ENCODE results near the gene PSMD9. TPM values are rescaled to one million over a fixed set of nuclear protein-coding genes. Genes with fewer than 3 reads are reported as not detected.
"Not testable (repeated sequence)": the region's sequence is repeated elsewhere in the genome, so short reads cannot be mapped to it uniquely, and the experiment has no call there.

The PSMD9 gene
- total RNA-seq, 1 experiment from 2014 or later = 36.2 TPM

DNA sequence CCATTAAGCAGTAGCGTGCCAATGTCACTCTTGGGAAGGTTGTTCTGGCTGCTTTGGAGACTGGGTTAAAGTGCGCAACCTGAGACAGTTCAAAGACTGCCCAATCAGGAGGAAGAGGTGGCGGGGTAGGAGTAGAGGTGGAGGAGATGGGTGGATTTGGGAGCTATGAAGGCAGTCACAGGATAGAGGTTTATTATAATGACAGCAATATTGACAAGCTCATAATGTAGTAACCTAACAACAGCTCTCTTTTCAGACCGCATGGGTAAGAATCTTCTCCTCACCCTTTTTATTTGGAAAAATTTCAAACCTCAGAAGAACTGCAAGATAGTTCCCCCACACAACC is 5.3 kb upstream of the PSMD9 start:
- peak; percentile 20 for DNase-seq (ENCODE audit: low spot score)
- H3K4me3 Mint-ChIP-seq = no peak overlapping the region
- H3K27ac Mint-ChIP-seq = no peak overlapping the region
- H3K4me1 Mint-ChIP-seq = peaks cover 18% of the 10 kb centered on the region
- peak; percentile 97 for ATAC-seq
- H3K36me3 Mint-ChIP-seq = no peaks in the 10 kb centered on the region
- ChIA-PET POLR2A (interaction anchor here (0.5 to 0.6 kb wide), 2 partner anchors 79 to 406 kb away, joined by 4 to 5 read pairs; no protein-coding TSS in a partner anchor), CTCF (interaction anchor here (0.7 to 1.7 kb wide), 4 partner anchors 35 to 89 kb away, joined by 3 to 6 read pairs (median 4); partner anchors contain the start of gene CFAP251)
- peaks cover 3% of the 10 kb centered on the region; the same call in 1 of the 2 replicates for H3K9me3 Mint-ChIP-seq
- H3K27me3 Mint-ChIP-seq (ENCODE audit: low read depth) = peaks cover 11% of the 10 kb centered on the region
- TF ChIP-seq NFYB (CRISPR knock-in tag; conservative IDR thresholded peaks at IDR 0.05; ENCODE audit: low read depth) (peak; percentile 36), MYBL2 (CRISPR knock-in tag; IDR thresholded peaks at IDR 0.05) (no peak), CREM (CRISPR knock-in tag; IDR thresholded peaks at IDR 0.05) (no peak)

DNA sequence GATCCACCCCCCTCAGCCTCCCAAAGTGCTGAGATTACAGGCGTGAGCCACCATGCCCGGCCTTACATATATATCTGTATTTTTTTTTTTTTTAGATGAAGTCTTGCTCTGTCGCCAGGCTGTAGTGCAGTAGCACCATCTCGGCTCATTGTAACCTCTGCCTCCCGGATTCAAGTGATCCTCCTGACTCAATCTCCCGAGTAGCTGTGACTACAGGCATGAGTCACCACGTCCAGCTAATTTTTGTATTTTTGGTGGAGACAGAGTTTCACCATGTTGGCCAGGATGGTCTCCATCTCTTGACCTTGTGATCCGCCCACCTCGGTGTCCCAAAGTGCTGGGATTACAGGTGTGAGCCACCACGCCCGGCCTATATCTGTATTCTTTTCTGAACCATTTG is 3.5 kb upstream of the PSMD9 start:
- POLR2A ChIA-PET; H3K27ac Mint-ChIP-seq; H3K9me3 Mint-ChIP-seq; H3K4me3 Mint-ChIP-seq; ATAC-seq; DNase-seq (ENCODE audit: low spot score); H3K36me3 Mint-ChIP-seq: not testable (repeated sequence)
- Mint-ChIP-seq H3K27me3 (ENCODE audit: low read depth) (peaks cover 22% of the 10 kb centered on the region), H3K4me1 (peaks cover 25% of the 10 kb centered on the region)
- CTCF ChIA-PET = interaction anchor here (5.1 kb wide), 1 partner anchor 91 kb away, joined by 68 read pairs; the partner anchor contains the start of gene RHOF

DNA sequence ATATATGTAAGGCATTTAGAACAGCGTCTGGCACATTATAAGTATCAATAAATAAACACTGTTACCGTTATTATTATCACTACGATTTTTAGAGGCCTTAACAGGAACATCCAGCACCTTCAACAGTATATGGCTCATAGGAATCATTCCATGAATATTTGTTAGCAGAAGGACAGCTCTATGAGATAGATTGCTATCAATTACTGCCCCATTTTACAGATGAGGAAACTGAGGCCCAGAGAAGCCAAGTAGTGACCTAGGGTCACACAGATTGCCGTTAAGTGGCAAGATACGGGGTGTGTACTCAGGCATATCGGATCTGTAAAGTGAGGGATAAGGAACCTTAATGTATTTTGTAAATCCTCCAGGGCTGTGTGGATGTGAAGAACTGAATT is 510 bp upstream of the PSMD9 start:
- Mint-ChIP-seq H3K4me1 (peaks cover 23% of the 10 kb centered on the region), H3K9me3 (peaks cover 5% of the 10 kb centered on the region; the same call in 1 of the 2 replicates), H3K36me3 (no peaks in the 10 kb centered on the region), H3K4me3 (peak overlapping the region; percentile 95), H3K27ac (peak overlapping the region; percentile 92), H3K27me3 (ENCODE audit: low read depth) (peaks cover 26% of the 10 kb centered on the region)
- ChIA-PET POLR2A (interaction anchor here (0.6 to 1.7 kb wide), 8 partner anchors 26 to 105 kb away, joined by 3 to 8 read pairs (median 3); partner anchors contain the start of gene RHOF), CTCF (interaction anchor here (0.7 to 5.1 kb wide), 15 partner anchors 9 to 197 kb away, joined by 3 to 68 read pairs (median 4); partner anchors contain the start of genes CFAP251, MLXIP, RHOF and SETD1B)
- ATAC-seq (no peak), DNase-seq (ENCODE audit: low spot score) (no peak)
- TF ChIP-seq CREM (CRISPR knock-in tag; IDR thresholded peaks at IDR 0.05) (no peak), GTF2I (CRISPR knock-in tag; conservative IDR thresholded peaks at IDR 0.05) (peak; percentile 86)
- TF ChIP-seq, protein P1, sequence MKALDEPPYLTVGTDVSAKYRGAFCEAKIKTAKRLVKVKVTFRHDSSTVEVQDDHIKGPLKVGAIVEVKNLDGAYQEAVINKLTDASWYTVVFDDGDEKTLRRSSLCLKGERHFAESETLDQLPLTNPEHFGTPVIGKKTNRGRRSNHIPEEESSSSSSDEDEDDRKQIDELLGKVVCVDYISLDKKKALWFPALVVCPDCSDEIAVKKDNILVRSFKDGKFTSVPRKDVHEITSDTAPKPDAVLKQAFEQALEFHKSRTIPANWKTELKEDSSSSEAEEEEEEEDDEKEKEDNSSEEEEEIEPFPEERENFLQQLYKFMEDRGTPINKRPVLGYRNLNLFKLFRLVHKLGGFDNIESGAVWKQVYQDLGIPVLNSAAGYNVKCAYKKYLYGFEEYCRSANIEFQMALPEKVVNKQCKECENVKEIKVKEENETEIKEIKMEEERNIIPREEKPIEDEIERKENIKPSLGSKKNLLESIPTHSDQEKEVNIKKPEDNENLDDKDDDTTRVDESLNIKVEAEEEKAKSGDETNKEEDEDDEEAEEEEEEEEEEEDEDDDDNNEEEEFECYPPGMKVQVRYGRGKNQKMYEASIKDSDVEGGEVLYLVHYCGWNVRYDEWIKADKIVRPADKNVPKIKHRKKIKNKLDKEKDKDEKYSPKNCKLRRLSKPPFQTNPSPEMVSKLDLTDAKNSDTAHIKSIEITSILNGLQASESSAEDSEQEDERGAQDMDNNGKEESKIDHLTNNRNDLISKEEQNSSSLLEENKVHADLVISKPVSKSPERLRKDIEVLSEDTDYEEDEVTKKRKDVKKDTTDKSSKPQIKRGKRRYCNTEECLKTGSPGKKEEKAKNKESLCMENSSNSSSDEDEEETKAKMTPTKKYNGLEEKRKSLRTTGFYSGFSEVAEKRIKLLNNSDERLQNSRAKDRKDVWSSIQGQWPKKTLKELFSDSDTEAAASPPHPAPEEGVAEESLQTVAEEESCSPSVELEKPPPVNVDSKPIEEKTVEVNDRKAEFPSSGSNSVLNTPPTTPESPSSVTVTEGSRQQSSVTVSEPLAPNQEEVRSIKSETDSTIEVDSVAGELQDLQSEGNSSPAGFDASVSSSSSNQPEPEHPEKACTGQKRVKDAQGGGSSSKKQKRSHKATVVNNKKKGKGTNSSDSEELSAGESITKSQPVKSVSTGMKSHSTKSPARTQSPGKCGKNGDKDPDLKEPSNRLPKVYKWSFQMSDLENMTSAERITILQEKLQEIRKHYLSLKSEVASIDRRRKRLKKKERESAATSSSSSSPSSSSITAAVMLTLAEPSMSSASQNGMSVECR (CRISPR knock-in tag; IDR thresholded peaks at IDR 0.05; ENCODE audit: borderline replicate concordance) = no peak

DNA sequence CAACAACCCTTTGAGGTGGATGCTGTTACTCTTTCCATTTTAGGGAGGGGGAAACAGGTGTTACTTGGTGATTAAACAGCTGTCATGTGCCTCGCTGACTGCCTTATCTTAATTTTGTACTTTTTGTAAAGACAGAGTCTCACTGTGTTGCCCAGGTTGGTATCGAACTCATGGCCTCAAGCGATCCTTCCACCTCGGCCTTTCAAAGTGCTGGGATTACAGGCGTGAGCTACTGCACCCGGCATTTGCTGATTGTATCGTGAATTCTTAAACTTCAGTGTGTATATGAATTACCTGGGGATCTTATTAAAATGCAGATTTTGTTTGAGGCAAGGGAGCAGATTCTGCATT is 659 bp downstream of the PSMD9 start:
- H3K4me1 Mint-ChIP-seq = peaks cover 24% of the 10 kb centered on the region
- peaks cover 5% of the 10 kb centered on the region; the same call in 1 of the 2 replicates for H3K9me3 Mint-ChIP-seq
- POLR2A ChIA-PET = interaction anchor here (1.4 to 1.7 kb wide), 3 partner anchors 27 to 95 kb away, joined by 3 to 8 read pairs (median 6); partner anchors contain the start of gene RHOF
- H3K27me3 Mint-ChIP-seq (ENCODE audit: low read depth) = peaks cover 26% of the 10 kb centered on the region
- DNase-seq (ENCODE audit: low spot score) = no peak
- ATAC-seq = no peak
- peak overlapping the region; percentile 99 for H3K27ac Mint-ChIP-seq
- TF ChIP-seq IRF2 (CRISPR knock-in tag; IDR thresholded peaks at IDR 0.05; ENCODE audit: borderline replicate concordance, low read depth) (no peak), ZNF121 (CRISPR knock-in tag; IDR thresholded peaks at IDR 0.05) (peak; percentile 55), ETV6 (CRISPR knock-in tag; IDR thresholded peaks at IDR 0.05) (no peak), ZNF263 (CRISPR knock-in tag; IDR thresholded peaks at IDR 0.05; ENCODE audit: low read depth) (no peak), GRHL2 (CRISPR knock-in tag; IDR thresholded peaks at IDR 0.05; ENCODE audit: insufficient replicate concordance, severe bottlenecking) (no peak), FOXJ3 (CRISPR knock-in tag; IDR thresholded peaks at IDR 0.05; ENCODE audit: borderline replicate concordance) (no peak)
- TF ChIP-seq, protein P2, sequence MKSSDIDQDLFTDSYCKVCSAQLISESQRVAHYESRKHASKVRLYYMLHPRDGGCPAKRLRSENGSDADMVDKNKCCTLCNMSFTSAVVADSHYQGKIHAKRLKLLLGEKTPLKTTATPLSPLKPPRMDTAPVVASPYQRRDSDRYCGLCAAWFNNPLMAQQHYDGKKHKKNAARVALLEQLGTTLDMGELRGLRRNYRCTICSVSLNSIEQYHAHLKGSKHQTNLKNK (CRISPR knock-in tag; IDR thresholded peaks at IDR 0.05) = no peak
- no peaks in the 10 kb centered on the region for H3K36me3 Mint-ChIP-seq
- peak overlapping the region; percentile 95 for H3K4me3 Mint-ChIP-seq
- CTCF ChIA-PET = interaction anchor here (0.7 to 5.1 kb wide), 6 partner anchors 29 to 95 kb away, joined by 3 to 68 read pairs (median 8); partner anchors contain the start of genes CFAP251 and RHOF

DNA sequence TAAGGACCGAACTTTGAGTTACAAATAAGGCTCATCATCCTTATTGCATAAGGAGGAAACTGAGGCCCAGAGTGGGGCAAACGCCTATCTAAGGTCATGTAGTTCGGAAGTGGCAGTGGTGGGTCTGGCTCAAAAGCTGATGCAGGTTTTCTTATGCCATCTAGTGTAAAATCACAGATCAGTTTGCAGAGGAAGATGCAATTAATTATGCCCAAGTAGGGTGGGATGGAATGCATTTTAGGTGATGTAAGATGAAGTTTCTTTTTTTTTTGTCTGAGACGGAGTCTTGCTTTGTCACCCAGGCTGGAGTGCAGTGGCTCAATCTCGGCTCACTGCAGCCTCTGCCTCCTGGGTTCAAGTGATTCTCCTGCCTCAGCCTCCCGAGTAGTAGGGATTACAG is 1.1 kb downstream of the PSMD9 start:
- ChIA-PET POLR2A (interaction anchor here (1.7 kb wide), 1 partner anchor 96 kb away, joined by 6 read pairs; the partner anchor contains the start of gene RHOF), CTCF (interaction anchor here (0.7 to 5.1 kb wide), 6 partner anchors 29 to 95 kb away, joined by 3 to 68 read pairs (median 8); partner anchors contain the start of genes CFAP251 and RHOF)
- Mint-ChIP-seq H3K27me3 (ENCODE audit: low read depth) (peaks cover 26% of the 10 kb centered on the region), H3K4me1 (peaks cover 28% of the 10 kb centered on the region), H3K27ac (peak overlapping the region; percentile 99; the same call in 1 of the 2 replicates), H3K4me3 (peak overlapping the region; percentile 95)
- DNase-seq (ENCODE audit: low spot score); H3K9me3 Mint-ChIP-seq; H3K36me3 Mint-ChIP-seq; ATAC-seq: not testable (repeated sequence)

All from WTC11 (cell line).